Panc1 (cell line): ENCODE data around the gene ZNF232. TPM values are rescaled to one million over a fixed set of nuclear protein-coding genes. Genes with fewer than 3 reads are reported as not detected.
A peak's percentile ranks its signal among the peaks of the same experiment; 100 is the strongest.

Source experiments
- ATAC-seq: fragments of 200-7000 bp; cut with Tn5 transposase; 2 replicates; pipeline ENCODE4 v1.9.1; 2020; ENCODE audit warnings: mild to moderate bottlenecking, moderate library complexity
- BruUV-seq: library from RNA; stranded (reverse); fragments of 400-500 nt; replicated peaks from 2 replicates; lab custom pipeline; 2021; lab: Mats Ljungman, UMichigan
- CTCF ChIA-PET: fragments of 300-600 bp; sonication (Branson Sonifier 250); formaldehyde crosslinking; loops from one replicate; lab custom pipeline; 2022; ENCODE audit warnings: antibody characterized with exemption; lab: Charles Lee
- POLR2A ChIA-PET: fragments of 300-600 bp; sonication (Branson Sonifier 250); formaldehyde crosslinking; loops from one replicate; lab custom pipeline; 2022; ENCODE audit warnings: antibody characterized with exemption; lab: Charles Lee
- DNase-seq: peaks from one replicate; pipeline ENCODE4 v3.0.0-alpha.2; 2010; ENCODE audit warnings: low read depth, low spot score
- H3K27ac ChIP-seq: 2 replicates; pipeline ENCODE4 v1.5.1; 2011; ENCODE audit warnings: mild to moderate bottlenecking, low read length, inconsistent platforms
- H3K27me3 ChIP-seq: fragments of 200-500 bp; sonication (Bioruptor generic); 2 replicates; pipeline ENCODE4 v1.6.0; 2014; ENCODE audit warnings: low read length, inconsistent platforms; ENCODE audit not compliant: control insufficient read depth, insufficient read depth
- H3K36me3 ChIP-seq: fragments of 200-500 bp; sonication (Bioruptor generic); 2 replicates; pipeline ENCODE4 v1.5.1; 2014; ENCODE audit warnings: inconsistent platforms, mild to moderate bottlenecking, low read length, moderate library complexity; ENCODE audit not compliant: control insufficient read depth, insufficient read depth
- H3K4me1 ChIP-seq: 2 replicates; pipeline ENCODE4 v1.5.1; 2011; ENCODE audit warnings: inconsistent platforms, mild to moderate bottlenecking, low read length, moderate library complexity; ENCODE audit not compliant: control insufficient read depth, insufficient read depth
- H3K4me3 ChIP-seq, 2 experiments: 2 replicates each; pipeline ENCODE4 v1.5.1; 2011 to 2012; ENCODE audit warnings: low read depth in 2 of 2, low read length in 2 of 2, mild to moderate bottlenecking in 2 of 2, inconsistent platforms in 1 of 2, moderate library complexity in 1 of 2
- H3K9me3 ChIP-seq: fragments of 200-500 bp; sonication (Bioruptor generic); 2 replicates; pipeline ENCODE4 v1.5.1; 2014; ENCODE audit warnings: low read depth, mild to moderate bottlenecking, inconsistent platforms, low read length, moderate library complexity; ENCODE audit not compliant: control insufficient read depth, insufficient read depth
- CTCF ChIP-seq: fragments of 450-650 bp; IDR thresholded peaks from 2 replicates; pipeline ENCODE4 v1.5.1; 2017; ENCODE audit warnings: mild to moderate bottlenecking
- POLR2AphosphoS5 ChIP-seq: IDR thresholded peaks from 2 replicates; pipeline ENCODE4 v1.6.1; 2012; ENCODE audit warnings: mild to moderate bottlenecking, low read depth, low read length, moderate library complexity
- REST ChIP-seq, 2 experiments: IDR thresholded peaks; 2 replicates each; pipeline ENCODE4 v1.6.1; 2011 to 2012; ENCODE audit warnings: low read depth in 2 of 2, control low read depth in 1 of 2, low read length in 1 of 2, mild to moderate bottlenecking in 1 of 2, moderate library complexity in 1 of 2; ENCODE audit not compliant: insufficient read depth in 1 of 2
- SIN3A ChIP-seq: IDR thresholded peaks from 2 replicates; pipeline ENCODE4 v1.6.1; 2012; ENCODE audit warnings: low read depth, mild to moderate bottlenecking, low read length, moderate library complexity, borderline replicate concordance; ENCODE audit not compliant: insufficient read depth
- TCF7L2 ChIP-seq: IDR thresholded peaks from 2 replicates; pipeline ENCODE4 v1.6.1; 2011; ENCODE audit warnings: mild to moderate bottlenecking, low read depth, low read length, inconsistent platforms
- in situ Hi-C: cut with HindIII; loops from 2 replicates; pipeline ENCODE4 v1.10.0; 2016; ENCODE audit warnings: low sequenced_read_pairs, low pct_unique_long_range_greater_than_20kb
- intact Hi-C: fragments of 100-400 bp; cut with micrococcal nuclease; formaldehyde crosslinking; loops from one replicate; pipeline ENCODE4 v1.10.0; 2022; ENCODE audit not compliant: unreplicated experiment
- total RNA-seq: library from RNA; stranded (reverse); gene quantifications from one replicate; pipeline ENCODE4 v1.2.1, GENCODE V29; 2021; ENCODE audit not compliant: unreplicated experiment

ZNF232 gene
- total RNA-seq, 1 experiment from 2014 or later, result 8.7 TPM

GRCh38 chr17:5110816-5111215 lies 862 bp downstream of the ZNF232 start:
- TF ChIP-seq POLR2AphosphoS5, result no peak
- TF ChIP-seq SIN3A, result no peak
- Histone ChIP-seq H3K36me3 (peaks cover 2% of the 10 kb centered on the region; the same call in 1 of the 2 replicates), H3K4me1 (no peaks in the 10 kb centered on the region; the same call in 1 of the 2 replicates), H3K4me3 (peak overlapping the region; percentile 75 to 86), H3K27me3 (no peaks in the 10 kb centered on the region), H3K9me3 (peaks cover 41% of the 10 kb centered on the region), H3K27ac (peak overlapping the region; percentile 90)
- ATAC-seq (no peak), DNase-seq (no peak)
- BruUV-seq, result no TSS peak
- CTCF ChIA-PET, result no interaction called here
- POLR2A ChIA-PET, result no interaction called here
- intact Hi-C loops, result no loop called here
- in situ Hi-C loops, result no loop called here

GRCh38 chr17:5100832-5101231 lies 10.8 kb downstream of the ZNF232 start:
- in situ Hi-C loops (no loop called here), intact Hi-C loops (no loop called here)
- no peaks in the 10 kb centered on the region for H3K4me1 ChIP-seq
- no peaks in the 10 kb centered on the region for H3K27me3 ChIP-seq
- no TSS peak for BruUV-seq
- H3K27ac ChIP-seq, result no peak overlapping the region
- H3K36me3 ChIP-seq, result no peaks in the 10 kb centered on the region
- DNase-seq (no peak), ATAC-seq (no peak)
- H3K9me3 ChIP-seq, result peaks cover 3% of the 10 kb centered on the region; the same call in 1 of the 2 replicates
- CTCF ChIA-PET, result no interaction called here
- no peak for TF ChIP-seq CTCF
- no peak for TF ChIP-seq POLR2AphosphoS5
- no peak for TF ChIP-seq TCF7L2
- no peak for TF ChIP-seq REST (IDR thresholded peaks at IDR 0.05; ENCODE audit: insufficient read depth in 1 of 2, low read depth in 2 of 2, low read length in 1 of 2)
- no peak for TF ChIP-seq SIN3A
- no peak overlapping the region for H3K4me3 ChIP-seq
- POLR2A ChIA-PET, result no interaction called here

- Histone ChIP-seq H3K4me3 (no peak overlapping the region), H3K4me1 (no peaks in the 10 kb centered on the region), H3K36me3 (no peaks in the 10 kb centered on the region), H3K27ac (no peak overlapping the region), H3K9me3 (peaks cover 11% of the 10 kb centered on the region; the same call in 1 of the 2 replicates), H3K27me3 (no peaks in the 10 kb centered on the region)
- no peak for DNase-seq
- ChIA-PET POLR2A (no interaction called here), CTCF (interaction anchor here (0.7 kb wide), 1 partner anchor 98 kb away, joined by 5 read pairs; no protein-coding TSS in a partner anchor)
- intact Hi-C loops (no loop called here), in situ Hi-C loops (no loop called here)
- TF ChIP-seq CTCF (no peak), POLR2AphosphoS5 (no peak), SIN3A (no peak), REST (IDR thresholded peaks at IDR 0.05; ENCODE audit: insufficient read depth in 1 of 2, low read depth in 2 of 2, low read length in 1 of 2) (no peak)
- no peak for ATAC-seq
- BruUV-seq, result no TSS peak
These were observed 12.4 kb downstream of the ZNF232 start for GRCh38 chr17:5099271-5099670.
